Activated naive CD4-positive, alpha-beta T cell treated with anti-CD3 and anti-CD28 coated beads, Interleukin-2, amount 10 ng/mL, durations not matched to agents 7 days and 5 days (primary cell): Measurements from ENCODE around the gene CACNA1F.
A peak's percentile ranks its signal among the peaks of the same experiment; 100 is the strongest.

Source experiments
- CTCF ChIA-PET: fragments of 350-600 bp; sonication (Branson Sonifier 250); formaldehyde crosslinking; loops from one replicate; lab custom pipeline; 2021; ENCODE audit warnings: antibody characterized with exemption; lab: Charles Lee
- DNase-seq: peaks from one replicate; pipeline ENCODE4 v3.0.0-alpha.2; 2020
- H3K27ac Mint-ChIP-seq: one replicate; pipeline ENCODE4 v1.8.0; 2021; ENCODE audit warnings: mild to moderate bottlenecking, moderate library complexity, mixed read lengths
- H3K27me3 Mint-ChIP-seq: one replicate; pipeline ENCODE4 v1.8.0; 2021; ENCODE audit warnings: mild to moderate bottlenecking, mixed read lengths
- H3K36me3 Mint-ChIP-seq: one replicate; pipeline ENCODE4 v1.8.0; 2021; ENCODE audit warnings: mixed read lengths
- H3K4me1 Mint-ChIP-seq: one replicate; pipeline ENCODE4 v1.8.0; 2021; ENCODE audit warnings: mixed read lengths
- H3K4me3 Mint-ChIP-seq: one replicate; pipeline ENCODE4 v1.8.0; 2021; ENCODE audit warnings: mild to moderate bottlenecking, moderate library complexity, mixed read lengths
- H3K9me3 Mint-ChIP-seq: one replicate; pipeline ENCODE4 v1.8.0; 2021; ENCODE audit warnings: mixed read lengths

The CACNA1F gene

GRCh38 chrX:49230500-49231232 lies 2.5 kb downstream of the CACNA1F start:
- H3K9me3 Mint-ChIP-seq: no peaks in the 10 kb centered on the region
- CTCF ChIA-PET: no interaction called here
- H3K4me3 Mint-ChIP-seq: peak overlapping the region; percentile 67
- H3K4me1 Mint-ChIP-seq: peaks cover 32% of the 10 kb centered on the region
- peak; percentile 82 for DNase-seq
- peak overlapping the region; percentile 91 for H3K27ac Mint-ChIP-seq
- peaks cover 23% of the 10 kb centered on the region for H3K27me3 Mint-ChIP-seq
- no peaks in the 10 kb centered on the region for H3K36me3 Mint-ChIP-seq

GRCh38 chrX:49228185-49228584 lies 5.0 kb downstream of the CACNA1F start:
- Mint-ChIP-seq H3K27me3 (peaks cover 40% of the 10 kb centered on the region), H3K9me3 (no peaks in the 10 kb centered on the region), H3K4me3 (no peak overlapping the region), H3K36me3 (no peaks in the 10 kb centered on the region), H3K4me1 (peaks cover 27% of the 10 kb centered on the region), H3K27ac (no peak overlapping the region)
- CTCF ChIA-PET: interaction anchor here (1.6 kb wide), 1 partner anchor 35 kb away, joined by 5 read pairs; no protein-coding TSS in a partner anchor
- DNase-seq: no peak

GRCh38 chrX:49227726-49228125 lies 5.4 kb downstream of the CACNA1F start:
- no peak overlapping the region for H3K27ac Mint-ChIP-seq

GRCh38 chrX:49226946-49227345 lies 6.2 kb downstream of the CACNA1F start:
- no peak for DNase-seq
- H3K27ac Mint-ChIP-seq: no peak overlapping the region
- H3K4me1 Mint-ChIP-seq: peaks cover 22% of the 10 kb centered on the region
- no peaks in the 10 kb centered on the region for H3K9me3 Mint-ChIP-seq
- CTCF ChIA-PET: no interaction called here
- H3K36me3 Mint-ChIP-seq: no peaks in the 10 kb centered on the region
- no peak overlapping the region for H3K4me3 Mint-ChIP-seq
- H3K27me3 Mint-ChIP-seq: peaks cover 50% of the 10 kb centered on the region

More at GRCh38 chrX:49227726-49228125, 5.4 kb downstream of the CACNA1F start:
- no peak for DNase-seq
- Mint-ChIP-seq H3K36me3 (no peaks in the 10 kb centered on the region), H3K4me3 (no peak overlapping the region), H3K27me3 (peaks cover 45% of the 10 kb centered on the region), H3K4me1 (peaks cover 25% of the 10 kb centered on the region), H3K9me3 (no peaks in the 10 kb centered on the region)
- CTCF ChIA-PET: no interaction called here

GRCh38 chrX:49225858-49226257 lies 7.3 kb downstream of the CACNA1F start:
- DNase-seq: no peak
- H3K36me3 Mint-ChIP-seq: no peaks in the 10 kb centered on the region
- peaks cover 57% of the 10 kb centered on the region for H3K27me3 Mint-ChIP-seq
- H3K4me1 Mint-ChIP-seq: peaks cover 11% of the 10 kb centered on the region
- H3K27ac Mint-ChIP-seq: no peak overlapping the region
- CTCF ChIA-PET: interaction anchor here (1.5 kb wide), 1 partner anchor 33 kb away, joined by 3 read pairs; no protein-coding TSS in a partner anchor
- H3K4me3 Mint-ChIP-seq: no peak overlapping the region
- H3K9me3 Mint-ChIP-seq: no peaks in the 10 kb centered on the region

GRCh38 chrX:49221868-49222267 lies 11.3 kb downstream of the CACNA1F start:
- no peak overlapping the region for H3K4me3 Mint-ChIP-seq
- H3K9me3 Mint-ChIP-seq: no peaks in the 10 kb centered on the region

GRCh38 chrX:49220100-49220499 lies 13.0 kb downstream of the CACNA1F start:
- Mint-ChIP-seq H3K4me3 (no peak overlapping the region), H3K9me3 (no peaks in the 10 kb centered on the region), H3K4me1 (peaks cover 4% of the 10 kb centered on the region), H3K27me3 (peaks cover 41% of the 10 kb centered on the region), H3K36me3 (no peaks in the 10 kb centered on the region), H3K27ac (no peak overlapping the region)
- CTCF ChIA-PET: no interaction called here
- DNase-seq: no peak

More at GRCh38 chrX:49221868-49222267, 11.3 kb downstream of the CACNA1F start:
- CTCF ChIA-PET: no interaction called here
- peaks cover 4% of the 10 kb centered on the region for H3K4me1 Mint-ChIP-seq
- no peaks in the 10 kb centered on the region for H3K36me3 Mint-ChIP-seq
- no peak overlapping the region for H3K27ac Mint-ChIP-seq
- H3K27me3 Mint-ChIP-seq: peaks cover 47% of the 10 kb centered on the region
- no peak for DNase-seq

GRCh38 chrX:49214996-49215526 lies 18.1 kb downstream of the CACNA1F start:
- CTCF ChIA-PET: no interaction called here

GRCh38 chrX:49214416-49214815 lies 18.7 kb downstream of the CACNA1F start:
- peaks cover 6% of the 10 kb centered on the region for H3K9me3 Mint-ChIP-seq

More at GRCh38 chrX:49214996-49215526, 18.1 kb downstream of the CACNA1F start:
- H3K4me1 Mint-ChIP-seq: peaks cover 4% of the 10 kb centered on the region
- no peak overlapping the region for H3K27ac Mint-ChIP-seq
- no peak for DNase-seq
- H3K27me3 Mint-ChIP-seq: peaks cover 33% of the 10 kb centered on the region
- H3K4me3 Mint-ChIP-seq: no peak overlapping the region
- H3K36me3 Mint-ChIP-seq: no peaks in the 10 kb centered on the region
- H3K9me3 Mint-ChIP-seq: peaks cover 6% of the 10 kb centered on the region

GRCh38 chrX:49212861-49213260 lies 20.3 kb downstream of the CACNA1F start:
- H3K9me3 Mint-ChIP-seq: peaks cover 6% of the 10 kb centered on the region
- no peaks in the 10 kb centered on the region for H3K4me1 Mint-ChIP-seq
- H3K4me3 Mint-ChIP-seq: no peak overlapping the region
- DNase-seq: no peak
- H3K27ac Mint-ChIP-seq: no peak overlapping the region
- H3K27me3 Mint-ChIP-seq: peaks cover 37% of the 10 kb centered on the region
- no peaks in the 10 kb centered on the region for H3K36me3 Mint-ChIP-seq
- CTCF ChIA-PET: no interaction called here

More at GRCh38 chrX:49214416-49214815, 18.7 kb downstream of the CACNA1F start:
- DNase-seq: no peak
- Mint-ChIP-seq H3K4me3 (no peak overlapping the region), H3K4me1 (no peaks in the 10 kb centered on the region), H3K36me3 (no peaks in the 10 kb centered on the region), H3K27me3 (peaks cover 37% of the 10 kb centered on the region), H3K27ac (no peak overlapping the region)
- CTCF ChIA-PET: no interaction called here

GRCh38 chrX:49212209-49212608 lies 20.9 kb downstream of the CACNA1F start:
- Mint-ChIP-seq H3K27ac (no peak overlapping the region), H3K4me3 (no peak overlapping the region), H3K9me3 (peaks cover 6% of the 10 kb centered on the region), H3K36me3 (no peaks in the 10 kb centered on the region), H3K27me3 (peaks cover 37% of the 10 kb centered on the region), H3K4me1 (no peaks in the 10 kb centered on the region)
- no peak for DNase-seq
- CTCF ChIA-PET: no interaction called here

- Mint-ChIP-seq H3K27me3 (peaks cover 35% of the 10 kb centered on the region), H3K27ac (no peak overlapping the region), H3K4me3 (no peak overlapping the region), H3K4me1 (no peaks in the 10 kb centered on the region), H3K9me3 (peaks cover 6% of the 10 kb centered on the region), H3K36me3 (no peaks in the 10 kb centered on the region)
- CTCF ChIA-PET: no interaction called here
- no peak for DNase-seq
These were observed 22.1 kb downstream of the CACNA1F start for GRCh38 chrX:49211074-49211473.

GRCh38 chrX:49210406-49210805 lies 22.7 kb downstream of the CACNA1F start:
- peaks cover 31% of the 10 kb centered on the region for H3K27me3 Mint-ChIP-seq
- H3K36me3 Mint-ChIP-seq: no peaks in the 10 kb centered on the region
- H3K27ac Mint-ChIP-seq: no peak overlapping the region
- CTCF ChIA-PET: no interaction called here
- no peak overlapping the region for H3K4me3 Mint-ChIP-seq
- no peaks in the 10 kb centered on the region for H3K4me1 Mint-ChIP-seq
- peaks cover 6% of the 10 kb centered on the region for H3K9me3 Mint-ChIP-seq
- no peak for DNase-seq

- H3K36me3 Mint-ChIP-seq: no peaks in the 10 kb centered on the region
- no peak overlapping the region for H3K4me3 Mint-ChIP-seq
- CTCF ChIA-PET: no interaction called here
- H3K27ac Mint-ChIP-seq: no peak overlapping the region
- DNase-seq: peak; percentile 22
- no peaks in the 10 kb centered on the region for H3K4me1 Mint-ChIP-seq
- peaks cover 31% of the 10 kb centered on the region for H3K27me3 Mint-ChIP-seq
- peaks cover 6% of the 10 kb centered on the region for H3K9me3 Mint-ChIP-seq
These were observed 23.5 kb downstream of the CACNA1F start for GRCh38 chrX:49209434-49210251.
